Measurements from ENCODE around the gene EMD.

EMD gene

GRCh38 chrX:154354013-154354412 lies 25.1 kb upstream of the EMD start:
- TF ChIP-seq SIN3A (IDR thresholded peaks at IDR 0.05; ENCODE audit: borderline replicate concordance, insufficient read depth, low read length) = no peak
- no peak for TF ChIP-seq FOXP2 (optimal IDR thresholded peaks at IDR 0.05; ENCODE audit: borderline replicate concordance, extremely low read depth, extremely low read length, insufficient read depth)
- TF ChIP-seq REST (IDR thresholded peaks at IDR 0.05; ENCODE audit: insufficient read depth in 1 of 2, low read depth in 2 of 2, low read length in 2 of 2) = no peak
- no peak for TF ChIP-seq TAF1 (IDR thresholded peaks at IDR 0.05; ENCODE audit: borderline replicate concordance, insufficient read depth, low read length)
- TF ChIP-seq POLR2AphosphoS5 (IDR thresholded peaks at IDR 0.05; ENCODE audit: low read depth, low read length) = no peak

- TF ChIP-seq POLR2AphosphoS5 (IDR thresholded peaks at IDR 0.05; ENCODE audit: low read depth, low read length) (no peak), REST (IDR thresholded peaks at IDR 0.05; ENCODE audit: insufficient read depth in 1 of 2, low read depth in 2 of 2, low read length in 2 of 2) (no peak), SIN3A (IDR thresholded peaks at IDR 0.05; ENCODE audit: borderline replicate concordance, insufficient read depth, low read length) (no peak), FOXP2 (optimal IDR thresholded peaks at IDR 0.05; ENCODE audit: borderline replicate concordance, extremely low read depth, extremely low read length, insufficient read depth) (no peak), TAF1 (IDR thresholded peaks at IDR 0.05; ENCODE audit: borderline replicate concordance, insufficient read depth, low read length) (no peak)
Observed at GRCh38 chrX:154354516-154354915, 24.6 kb upstream of the EMD start.

- TF ChIP-seq TAF1 (IDR thresholded peaks at IDR 0.05; ENCODE audit: borderline replicate concordance, insufficient read depth, low read length) = no peak
- TF ChIP-seq SIN3A (IDR thresholded peaks at IDR 0.05; ENCODE audit: borderline replicate concordance, insufficient read depth, low read length) = no peak
- no peak for TF ChIP-seq FOXP2 (optimal IDR thresholded peaks at IDR 0.05; ENCODE audit: borderline replicate concordance, extremely low read depth, extremely low read length, insufficient read depth)
- no peak for TF ChIP-seq POLR2AphosphoS5 (IDR thresholded peaks at IDR 0.05; ENCODE audit: low read depth, low read length)
- no peak for TF ChIP-seq REST (IDR thresholded peaks at IDR 0.05; ENCODE audit: insufficient read depth in 1 of 2, low read depth in 2 of 2, low read length in 2 of 2)
Observed at GRCh38 chrX:154355094-154355775, 23.9 kb upstream of the EMD start.

- no peak for TF ChIP-seq REST (IDR thresholded peaks at IDR 0.05; ENCODE audit: insufficient read depth in 1 of 2, low read depth in 2 of 2, low read length in 2 of 2)
- TF ChIP-seq POLR2AphosphoS5 (IDR thresholded peaks at IDR 0.05; ENCODE audit: low read depth, low read length) = no peak
- TF ChIP-seq TAF1 (IDR thresholded peaks at IDR 0.05; ENCODE audit: borderline replicate concordance, insufficient read depth, low read length) = no peak
- no peak for TF ChIP-seq FOXP2 (optimal IDR thresholded peaks at IDR 0.05; ENCODE audit: borderline replicate concordance, extremely low read depth, extremely low read length, insufficient read depth)
- TF ChIP-seq SIN3A (IDR thresholded peaks at IDR 0.05; ENCODE audit: borderline replicate concordance, insufficient read depth, low read length) = no peak
Observed at GRCh38 chrX:154355776-154356140, 23.3 kb upstream of the EMD start.

All from PFSK-1 (cell line).